Measurements from ENCODE around the gene NEK5.
"Not testable (repeated sequence)": the region's sequence is repeated elsewhere in the genome, so short reads cannot be mapped to it uniquely, and the experiment has no call there.

The NEK5 gene

GRCh38 chr13:52109116-52109670 is 19.7 kb downstream of the NEK5 start:
- no peak overlapping the region for H3K4me3 ChIP-seq
- no peak for DNase-seq (ENCODE audit: low spot score)
- no peak for TF ChIP-seq CTCF (IDR thresholded peaks at IDR 0.05)
- no peak overlapping the region for H3K27ac ChIP-seq

- Histone ChIP-seq H3K4me3 (no peak overlapping the region), H3K27ac (no peak overlapping the region)
- TF ChIP-seq CTCF (IDR thresholded peaks at IDR 0.05) = no peak
- DNase-seq (ENCODE audit: low spot score) = no peak
These were observed 23.0 kb downstream of the NEK5 start for GRCh38 chr13:52105841-52106240.

- Histone ChIP-seq H3K27ac (no peak overlapping the region), H3K4me3 (no peak overlapping the region)
- TF ChIP-seq CTCF (IDR thresholded peaks at IDR 0.05) = no peak
- DNase-seq (ENCODE audit: low spot score) = no peak
These were observed 24.2 kb downstream of the NEK5 start for GRCh38 chr13:52104624-52105023.

- no peak for TF ChIP-seq CTCF (IDR thresholded peaks at IDR 0.05)
- no peak for DNase-seq (ENCODE audit: low spot score)
- Histone ChIP-seq H3K4me3 (no peak overlapping the region), H3K27ac (no peak overlapping the region)
These were observed 25.5 kb downstream of the NEK5 start for GRCh38 chr13:52103386-52103785.

DNA sequence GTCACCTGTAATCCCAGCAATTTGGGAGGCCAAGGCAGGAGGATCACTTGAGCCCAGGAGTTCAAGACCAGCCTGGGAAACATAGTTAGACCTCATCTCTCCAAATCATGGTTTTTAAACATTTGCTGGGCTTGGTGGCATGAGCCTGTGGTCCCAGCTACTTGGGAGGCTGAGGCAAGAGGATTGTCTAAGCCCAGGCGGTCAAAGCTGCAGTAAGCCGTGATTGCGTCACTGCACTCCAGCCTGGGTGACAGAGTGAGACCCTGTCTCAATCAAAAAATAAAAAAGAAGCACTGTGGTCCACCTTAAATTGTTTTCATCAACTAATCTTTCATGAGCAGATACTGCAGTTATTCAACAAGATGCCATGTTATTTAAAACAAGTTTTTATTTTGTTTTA is 26.4 kb downstream of the NEK5 start:
- H3K27ac ChIP-seq; DNase-seq (ENCODE audit: low spot score); H3K4me3 ChIP-seq: not testable (repeated sequence)

GRCh38 chr13:52097197-52097596 is 31.7 kb downstream of the NEK5 start:
- no peak for DNase-seq (ENCODE audit: low spot score)
- Histone ChIP-seq H3K27ac (no peak overlapping the region), H3K4me3 (no peak overlapping the region)
- TF ChIP-seq CTCF (IDR thresholded peaks at IDR 0.05) = no peak

- Histone ChIP-seq H3K27ac (no peak overlapping the region), H3K4me3 (no peak overlapping the region)
- no peak for DNase-seq (ENCODE audit: low spot score)
- TF ChIP-seq CTCF (IDR thresholded peaks at IDR 0.05) = no peak
These were observed 32.1 kb downstream of the NEK5 start for GRCh38 chr13:52096748-52097147.

GRCh38 chr13:52096062-52096461 is 32.8 kb downstream of the NEK5 start:
- no peak for DNase-seq (ENCODE audit: low spot score)
- Histone ChIP-seq H3K4me3 (no peak overlapping the region), H3K27ac (no peak overlapping the region)
- no peak for TF ChIP-seq CTCF (IDR thresholded peaks at IDR 0.05)
